Measurements from ENCODE around the gene ANKHD1. TPM values are rescaled to one million over a fixed set of nuclear protein-coding genes. Genes with fewer than 3 reads are reported as not detected.

ANKHD1 gene, protein sequence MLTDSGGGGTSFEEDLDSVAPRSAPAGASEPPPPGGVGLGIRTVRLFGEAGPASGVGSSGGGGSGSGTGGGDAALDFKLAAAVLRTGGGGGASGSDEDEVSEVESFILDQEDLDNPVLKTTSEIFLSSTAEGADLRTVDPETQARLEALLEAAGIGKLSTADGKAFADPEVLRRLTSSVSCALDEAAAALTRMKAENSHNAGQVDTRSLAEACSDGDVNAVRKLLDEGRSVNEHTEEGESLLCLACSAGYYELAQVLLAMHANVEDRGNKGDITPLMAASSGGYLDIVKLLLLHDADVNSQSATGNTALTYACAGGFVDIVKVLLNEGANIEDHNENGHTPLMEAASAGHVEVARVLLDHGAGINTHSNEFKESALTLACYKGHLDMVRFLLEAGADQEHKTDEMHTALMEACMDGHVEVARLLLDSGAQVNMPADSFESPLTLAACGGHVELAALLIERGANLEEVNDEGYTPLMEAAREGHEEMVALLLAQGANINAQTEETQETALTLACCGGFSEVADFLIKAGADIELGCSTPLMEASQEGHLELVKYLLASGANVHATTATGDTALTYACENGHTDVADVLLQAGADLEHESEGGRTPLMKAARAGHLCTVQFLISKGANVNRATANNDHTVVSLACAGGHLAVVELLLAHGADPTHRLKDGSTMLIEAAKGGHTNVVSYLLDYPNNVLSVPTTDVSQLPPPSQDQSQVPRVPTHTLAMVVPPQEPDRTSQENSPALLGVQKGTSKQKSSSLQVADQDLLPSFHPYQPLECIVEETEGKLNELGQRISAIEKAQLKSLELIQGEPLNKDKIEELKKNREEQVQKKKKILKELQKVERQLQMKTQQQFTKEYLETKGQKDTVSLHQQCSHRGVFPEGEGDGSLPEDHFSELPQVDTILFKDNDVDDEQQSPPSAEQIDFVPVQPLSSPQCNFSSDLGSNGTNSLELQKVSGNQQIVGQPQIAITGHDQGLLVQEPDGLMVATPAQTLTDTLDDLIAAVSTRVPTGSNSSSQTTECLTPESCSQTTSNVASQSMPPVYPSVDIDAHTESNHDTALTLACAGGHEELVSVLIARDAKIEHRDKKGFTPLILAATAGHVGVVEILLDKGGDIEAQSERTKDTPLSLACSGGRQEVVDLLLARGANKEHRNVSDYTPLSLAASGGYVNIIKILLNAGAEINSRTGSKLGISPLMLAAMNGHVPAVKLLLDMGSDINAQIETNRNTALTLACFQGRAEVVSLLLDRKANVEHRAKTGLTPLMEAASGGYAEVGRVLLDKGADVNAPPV (N-terminal part only)
- total RNA-seq (10 to 100 TPM; 59.8 to 69.1 (median 62.4) TPM), polyA plus RNA-seq (36.1 TPM)
- long read RNA-seq, donor 1, transcript ANKHD1-205 (11 exons, 2,135 nt): major isoform, 12 of 94 reads
- long read RNA-seq, donor 1, partial matches to known transcripts: 58 of 94 reads
- long read RNA-seq, donor 1, other reads (novel, unspliced or antisense): 24 of 94 reads
- long read RNA-seq, donor 2, transcript ANKHD1-205 (11 exons, 2,135 nt): major isoform, 5 of 38 reads
- long read RNA-seq, donor 2, partial matches to known transcripts: 14 of 38 reads
- long read RNA-seq, donor 2, other reads (novel, unspliced or antisense): 19 of 38 reads
- long read RNA-seq, donor 3, transcript ANKHD1-205 (11 exons, 2,135 nt): major isoform, 9 of 71 reads
- long read RNA-seq, donor 3, partial matches to known transcripts: 44 of 71 reads
- long read RNA-seq, donor 3, other reads (novel, unspliced or antisense): 18 of 71 reads
- long read RNA-seq, donor 4, full-length matches to known transcripts: 6 of 41 reads
- long read RNA-seq, donor 4, partial matches to known transcripts: 23 of 41 reads
- long read RNA-seq, donor 4, other reads (novel, unspliced or antisense): 12 of 41 reads

DNA sequence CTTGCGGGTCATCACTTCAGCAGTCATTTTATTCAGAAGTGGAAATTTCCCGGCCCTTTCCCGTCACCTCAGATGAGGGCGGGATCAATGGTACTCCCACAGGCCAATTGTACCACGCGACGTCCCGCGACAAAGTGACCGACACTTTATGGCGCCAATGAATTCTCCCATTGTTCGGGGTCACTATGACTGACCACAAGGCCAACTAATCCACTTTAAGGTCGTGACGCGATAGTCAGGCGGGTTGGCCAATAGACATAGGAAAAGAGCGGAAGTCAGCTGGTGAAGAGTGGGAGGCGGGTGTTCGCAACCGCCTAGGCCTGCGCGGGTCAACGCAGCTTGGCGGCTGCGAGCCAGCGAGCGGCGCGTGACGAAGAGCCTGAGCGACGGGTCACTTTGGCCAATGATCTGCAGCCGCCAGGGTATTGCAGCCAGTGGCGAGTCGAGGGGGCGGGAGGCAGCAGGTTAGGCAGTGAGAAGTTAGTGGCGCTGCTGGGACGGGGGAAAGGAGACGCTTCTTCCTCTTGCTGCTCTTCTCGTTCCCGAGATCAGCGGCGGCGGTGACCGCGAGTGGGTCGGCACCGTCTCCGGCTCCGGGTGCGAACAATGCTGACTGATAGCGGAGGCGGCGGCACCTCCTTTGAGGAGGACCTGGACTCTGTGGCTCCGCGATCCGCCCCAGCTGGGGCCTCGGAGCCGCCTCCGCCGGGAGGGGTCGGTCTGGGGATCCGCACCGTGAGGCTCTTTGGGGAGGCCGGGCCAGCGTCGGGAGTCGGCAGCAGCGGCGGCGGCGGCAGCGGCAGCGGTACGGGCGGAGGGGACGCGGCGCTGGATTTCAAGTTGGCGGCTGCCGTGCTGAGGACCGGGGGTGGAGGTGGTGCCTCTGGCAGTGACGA is at the start of gene ANKHD1:
TSS of gene ANKHD1 (plus strand) at position 472 of the 896 bp plus-strand sequence. CDS start at position 607, 135 bp downstream.
- under 1% methylated on average over 83 of the region's 83 CpGs for WGBS
- no peaks in the 10 kb centered on the region for H3K27me3 ChIP-seq (ENCODE audit: control insufficient read depth, insufficient read depth)
- H3K4me1 ChIP-seq (ENCODE audit: control insufficient read depth, insufficient read depth, low read length): peaks cover 8% of the 10 kb centered on the region
- no peaks in the 10 kb centered on the region for H3K9me3 ChIP-seq (ENCODE audit: control insufficient read depth, low read length)
- DNase-seq (peak; percentile 99 to 100 (median 99)), ATAC-seq (peak; percentile 95 to 96)
- peak within 1 kb of the TSS; percentile 84 for H3K4me3 ChIP-seq (ENCODE audit: low read length)
- H3K27ac ChIP-seq (ENCODE audit: low read length): peak within 1 kb of the TSS; percentile 95
- intact Hi-C loops (cut with DNase I): loop anchor here in 1 of 4 donors (10.0 kb wide), 1 partner anchor 243 kb away; the partner anchor contains the start of genes IK and NDUFA2

DNA sequence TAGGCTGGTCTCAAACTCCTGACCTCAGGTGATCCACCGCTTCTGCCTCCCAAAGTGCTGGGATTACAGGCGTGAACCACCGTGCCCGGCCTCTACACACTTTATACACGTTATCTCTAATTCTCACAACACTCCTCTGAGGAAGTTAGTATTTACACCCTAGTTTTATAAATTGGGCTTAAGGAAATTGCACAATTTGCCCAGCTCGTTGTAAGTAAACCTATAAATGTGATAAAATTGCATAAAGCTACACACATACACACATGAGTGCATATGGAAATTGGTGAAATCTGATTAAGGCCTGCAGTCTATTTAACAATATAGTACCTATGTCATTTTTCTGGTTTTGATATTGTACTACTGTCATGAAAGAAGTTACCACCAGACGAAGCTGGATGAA is 46.1 kb upstream of the ANKHD1 start:
- intact Hi-C loops (cut with DNase I): no loop called here
- 83% methylated on average over 7 of the region's 7 CpGs for WGBS
- Histone ChIP-seq H3K4me3 (ENCODE audit: low read length) (no peak overlapping the region), H3K27me3 (ENCODE audit: control insufficient read depth, insufficient read depth) (no peaks in the 10 kb centered on the region), H3K9me3 (ENCODE audit: control insufficient read depth, low read length) (no peaks in the 10 kb centered on the region), H3K4me1 (ENCODE audit: control insufficient read depth, insufficient read depth, low read length) (no peaks in the 10 kb centered on the region), H3K27ac (ENCODE audit: low read length) (no peak overlapping the region)
- ATAC-seq: no peak
- no peak for DNase-seq

DNA sequence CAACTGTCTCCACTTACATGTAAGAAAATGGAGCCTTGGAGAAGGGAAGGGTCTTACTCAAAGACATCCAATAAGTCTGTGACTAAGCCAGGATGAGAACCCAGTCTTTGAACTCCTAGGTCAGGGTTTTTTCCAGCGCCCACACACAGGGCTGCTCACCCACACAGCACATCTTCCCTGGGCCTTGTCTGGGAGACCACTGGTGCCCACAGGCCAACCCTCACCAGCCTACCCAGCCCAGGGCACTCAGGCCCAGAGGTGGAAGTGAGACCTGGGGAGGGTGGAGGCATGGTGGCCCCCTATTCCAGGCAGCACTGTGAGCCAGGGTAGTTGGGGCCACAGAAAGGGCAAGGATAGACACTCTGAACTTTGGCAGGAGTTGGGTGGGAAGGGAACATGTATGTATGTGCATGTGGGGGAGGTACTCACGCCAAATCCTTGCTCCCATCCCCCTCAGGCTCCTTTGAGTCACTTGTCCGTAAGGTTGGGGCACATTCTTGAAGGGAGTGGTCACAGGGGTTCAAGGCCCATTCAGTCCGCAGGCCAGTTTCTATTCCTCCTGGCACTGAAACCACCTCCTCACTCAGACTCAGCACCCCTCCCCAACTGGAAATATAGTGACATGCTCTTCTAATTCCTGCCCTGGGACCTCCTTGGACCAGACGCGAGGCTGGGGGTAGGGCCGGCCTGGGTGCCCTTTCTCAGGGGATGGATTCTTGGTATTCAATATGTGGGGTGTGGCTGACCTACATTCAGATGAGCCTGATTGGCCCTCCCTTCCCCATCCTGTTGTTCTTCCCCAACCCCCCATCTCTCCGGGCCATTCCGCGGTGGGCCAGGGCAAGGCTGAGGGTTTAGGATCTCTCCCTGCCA is 44.5 kb upstream of the ANKHD1 start:
- intact Hi-C loops (cut with DNase I): no loop called here
- Histone ChIP-seq H3K27ac (ENCODE audit: low read length) (no peak overlapping the region), H3K4me1 (ENCODE audit: control insufficient read depth, insufficient read depth, low read length) (no peaks in the 10 kb centered on the region), H3K4me3 (ENCODE audit: low read length) (no peak overlapping the region), H3K9me3 (ENCODE audit: control insufficient read depth, low read length) (no peaks in the 10 kb centered on the region), H3K27me3 (ENCODE audit: control insufficient read depth, insufficient read depth) (no peaks in the 10 kb centered on the region)
- WGBS: 36% methylated on average over 10 of the region's 10 CpGs
- no peak for DNase-seq
- ATAC-seq: peak; percentile 10 to 11

DNA sequence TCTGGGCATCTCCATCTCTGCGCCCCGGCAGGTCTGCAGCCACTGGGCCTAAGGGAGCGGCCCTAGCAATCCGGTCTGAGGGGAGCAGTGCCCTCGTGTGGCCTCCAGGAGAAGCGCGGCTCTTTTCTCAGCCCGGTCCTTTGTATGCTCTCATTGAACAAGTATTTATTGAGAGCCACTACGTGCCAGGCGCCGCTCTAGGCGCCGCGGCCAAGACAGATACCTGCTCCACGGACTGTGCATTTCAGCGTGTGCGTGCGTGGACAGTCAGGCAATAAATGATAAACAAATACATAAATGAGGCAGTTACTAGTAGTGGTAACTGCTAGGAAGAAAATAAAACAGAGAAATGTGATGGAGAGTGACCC is 43.9 kb upstream of the ANKHD1 start:
- H3K27ac ChIP-seq (ENCODE audit: low read length): no peak overlapping the region
- intact Hi-C loops (cut with DNase I): no loop called here
- no peaks in the 10 kb centered on the region for H3K4me1 ChIP-seq (ENCODE audit: control insufficient read depth, insufficient read depth, low read length)
- no peak overlapping the region for H3K4me3 ChIP-seq (ENCODE audit: low read length)
- DNase-seq: peak; percentile 82 to 92 (median 90)
- 1% methylated on average over 18 of the region's 18 CpGs for WGBS
- peak; percentile 89 to 92 for ATAC-seq
- no peaks in the 10 kb centered on the region for H3K9me3 ChIP-seq (ENCODE audit: control insufficient read depth, low read length)
- no peaks in the 10 kb centered on the region for H3K27me3 ChIP-seq (ENCODE audit: control insufficient read depth, insufficient read depth)

DNA sequence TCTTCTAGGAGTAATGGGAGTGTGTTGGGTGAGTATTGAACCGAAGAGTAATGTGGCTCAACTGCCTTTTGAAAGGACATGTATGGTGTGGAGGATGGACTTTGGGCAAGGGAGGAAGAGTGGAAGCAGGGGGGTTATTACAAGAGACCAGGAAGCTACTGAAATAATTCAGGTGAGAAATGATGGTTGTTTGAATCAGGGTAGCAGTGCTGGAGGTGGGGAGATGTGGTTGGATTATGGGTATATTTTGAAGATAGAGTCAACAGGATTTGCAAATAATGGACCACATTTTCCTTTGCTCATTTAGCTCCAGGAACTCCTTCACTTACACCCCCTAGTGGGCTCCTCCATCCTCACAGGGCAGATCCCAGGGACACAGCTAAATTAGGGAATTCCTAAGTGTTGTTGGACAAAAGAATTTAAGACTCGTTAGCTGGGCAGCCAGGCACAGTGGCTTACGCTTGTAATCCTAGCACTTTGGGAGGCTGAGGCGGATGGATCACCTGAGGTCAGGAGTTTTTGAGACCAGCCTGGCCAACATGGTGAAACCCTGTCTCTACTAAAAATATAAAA is 42.8 kb upstream of the ANKHD1 start:
- intact Hi-C loops (cut with DNase I): no loop called here
- 76% methylated on average over 4 of the region's 4 CpGs for WGBS

DNA sequence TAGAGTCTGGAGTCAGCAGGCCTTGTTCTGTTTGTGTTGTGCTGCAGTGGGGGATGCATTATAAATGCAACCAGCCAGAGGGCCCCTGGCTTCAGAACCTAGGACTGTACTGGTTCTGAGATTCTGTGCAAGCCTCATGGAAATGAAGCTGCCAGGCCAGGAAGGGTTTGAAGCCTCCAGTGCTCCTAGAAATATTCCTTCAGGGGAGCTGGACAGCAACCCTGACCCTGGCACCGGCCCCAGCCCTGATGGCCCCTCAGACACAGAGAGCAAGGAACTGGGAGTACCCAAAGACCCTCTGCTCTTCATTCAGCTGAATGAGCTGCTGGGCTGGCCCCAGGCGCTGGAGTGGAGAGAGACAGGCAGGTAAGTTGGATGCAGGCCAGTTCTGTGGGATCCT is 41.5 kb upstream of the ANKHD1 start, which contains the start of gene SLC4A9:
TSS of gene SLC4A9 (plus strand) at position 94 of the 400 bp plus-strand sequence. CDS start at position 137, 43 bp downstream.
- no peak within 1 kb of the TSS for H3K4me3 ChIP-seq (ENCODE audit: low read length)
- no peaks in the 10 kb centered on the region for H3K9me3 ChIP-seq (ENCODE audit: control insufficient read depth, low read length)
- WGBS: 95% methylated on average over 2 of the region's 2 CpGs
- ATAC-seq (no peak), DNase-seq (no peak)
- no peaks in the 10 kb centered on the region for H3K27me3 ChIP-seq (ENCODE audit: control insufficient read depth, insufficient read depth)
- intact Hi-C loops (cut with DNase I): loop anchor here in 2 of 4 donors (10.0 kb wide), 2 partner anchors 355 to 365 kb away; no protein-coding TSS in a partner anchor
- H3K27ac ChIP-seq (ENCODE audit: low read length): no peak within 1 kb of the TSS
- H3K4me1 ChIP-seq (ENCODE audit: control insufficient read depth, insufficient read depth, low read length): no peaks in the 10 kb centered on the region

More for the DNA sequence above, 42.8 kb upstream of the ANKHD1 start:
- no peaks in the 10 kb centered on the region for H3K27me3 ChIP-seq (ENCODE audit: control insufficient read depth, insufficient read depth)
- DNase-seq (no peak), ATAC-seq (no peak)
- no peak overlapping the region for H3K4me3 ChIP-seq (ENCODE audit: low read length)
- H3K4me1 ChIP-seq (ENCODE audit: control insufficient read depth, insufficient read depth, low read length): no peaks in the 10 kb centered on the region
- H3K9me3 ChIP-seq (ENCODE audit: control insufficient read depth, low read length): no peaks in the 10 kb centered on the region
- no peak overlapping the region for H3K27ac ChIP-seq (ENCODE audit: low read length)

DNA sequence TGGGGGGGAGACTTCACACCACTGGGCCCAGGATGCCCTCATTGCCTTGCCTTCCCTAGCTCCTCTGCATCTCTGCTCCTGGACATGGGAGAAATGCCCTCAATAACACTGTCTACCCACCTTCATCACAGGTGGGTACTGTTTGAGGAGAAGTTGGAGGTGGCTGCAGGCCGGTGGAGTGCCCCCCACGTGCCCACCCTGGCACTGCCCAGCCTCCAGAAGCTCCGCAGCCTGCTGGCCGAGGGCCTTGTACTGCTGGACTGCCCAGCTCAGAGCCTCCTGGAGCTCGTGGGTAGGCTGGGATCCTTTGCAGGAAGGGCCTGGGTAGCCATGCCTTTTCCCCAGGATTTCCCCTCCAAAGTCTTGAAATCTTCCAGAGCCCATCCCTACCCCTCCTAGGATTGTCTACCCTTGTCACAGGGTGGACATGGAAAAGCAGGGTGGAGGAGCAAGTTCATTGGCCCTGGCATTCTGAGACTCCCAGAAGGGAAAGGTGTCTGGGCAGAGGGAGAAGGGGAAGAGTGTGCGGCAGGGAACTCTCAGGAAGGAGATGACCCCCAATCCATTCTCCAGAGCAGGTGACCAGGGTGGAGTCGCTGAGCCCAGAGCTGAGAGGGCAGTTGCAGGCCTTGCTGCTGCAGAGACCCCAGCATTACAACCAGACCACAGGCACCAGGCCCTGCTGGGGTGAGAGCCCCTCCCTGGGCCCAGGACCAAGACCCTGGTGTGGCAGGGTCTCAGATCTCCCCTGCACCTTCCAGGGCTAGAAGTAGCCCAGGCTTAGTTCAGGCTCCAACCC is 40.8 kb upstream of the ANKHD1 start:
- no peak overlapping the region for H3K4me3 ChIP-seq (ENCODE audit: low read length)
- H3K27ac ChIP-seq (ENCODE audit: low read length): no peak overlapping the region
- H3K9me3 ChIP-seq (ENCODE audit: control insufficient read depth, low read length): no peaks in the 10 kb centered on the region
- DNase-seq (no peak), ATAC-seq (no peak)
- no peaks in the 10 kb centered on the region for H3K4me1 ChIP-seq (ENCODE audit: control insufficient read depth, insufficient read depth, low read length)
- no peaks in the 10 kb centered on the region for H3K27me3 ChIP-seq (ENCODE audit: control insufficient read depth, insufficient read depth)
- intact Hi-C loops (cut with DNase I): loop anchor here in 2 of 4 donors (10.0 kb wide), 2 partner anchors 354 to 364 kb away; no protein-coding TSS in a partner anchor
- 77% methylated on average over 7 of the region's 7 CpGs for WGBS

DNA sequence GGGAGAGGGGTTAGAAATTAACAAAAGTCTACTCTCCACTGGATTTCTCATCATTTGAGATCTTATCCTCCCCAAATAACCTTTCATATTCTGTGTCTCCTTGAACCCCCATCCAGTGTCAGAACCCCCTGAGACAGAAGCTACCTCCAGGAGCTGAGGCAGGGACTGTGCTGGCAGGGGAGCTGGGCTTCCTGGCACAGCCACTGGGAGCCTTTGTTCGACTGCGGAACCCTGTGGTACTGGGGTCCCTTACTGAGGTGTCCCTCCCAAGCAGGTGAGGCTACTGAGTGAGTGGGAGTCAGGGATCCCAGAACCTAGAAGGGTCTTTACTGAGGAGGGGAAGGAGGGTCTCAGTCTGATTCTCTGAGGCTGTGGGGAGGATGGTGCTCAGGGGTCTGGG is 39.7 kb upstream of the ANKHD1 start:
- WGBS: 90% methylated on average over 2 of the region's 2 CpGs
- ATAC-seq: no peak
- DNase-seq: no peak

More for the DNA sequence above, 39.7 kb upstream of the ANKHD1 start:
- H3K4me3 ChIP-seq (ENCODE audit: low read length): no peak overlapping the region
- intact Hi-C loops (cut with DNase I): loop anchor here in 2 of 4 donors (10.0 kb wide), 2 partner anchors 353 to 363 kb away; no protein-coding TSS in a partner anchor
- H3K27me3 ChIP-seq (ENCODE audit: control insufficient read depth, insufficient read depth): no peaks in the 10 kb centered on the region
- no peak overlapping the region for H3K27ac ChIP-seq (ENCODE audit: low read length)
- no peaks in the 10 kb centered on the region for H3K4me1 ChIP-seq (ENCODE audit: control insufficient read depth, insufficient read depth, low read length)
- no peaks in the 10 kb centered on the region for H3K9me3 ChIP-seq (ENCODE audit: control insufficient read depth, low read length)
